Breast epithelium (tissue), 3 donors: ENCODE results near the gene DCLK3.

ENCODE experiments used
- POLR2A ChIP-seq: fragments of 450-650 bp; IDR thresholded peaks from one replicate; pipeline ENCODE4 v1.6.1; 2016; ENCODE audit warnings: antibody characterized with exemption, mild to moderate bottlenecking, moderate library complexity
- TF ChIP-seq, protein P1 (sequence below), 3 donors: fragments of 450-650 bp; IDR thresholded peaks; one replicate each; pipeline ENCODE4 v1.5.1; 2016 to 2017; ENCODE audit warnings: antibody characterized with exemption in 3 of 3, mild to moderate bottlenecking in 3 of 3, moderate library complexity in 3 of 3

DNA sequence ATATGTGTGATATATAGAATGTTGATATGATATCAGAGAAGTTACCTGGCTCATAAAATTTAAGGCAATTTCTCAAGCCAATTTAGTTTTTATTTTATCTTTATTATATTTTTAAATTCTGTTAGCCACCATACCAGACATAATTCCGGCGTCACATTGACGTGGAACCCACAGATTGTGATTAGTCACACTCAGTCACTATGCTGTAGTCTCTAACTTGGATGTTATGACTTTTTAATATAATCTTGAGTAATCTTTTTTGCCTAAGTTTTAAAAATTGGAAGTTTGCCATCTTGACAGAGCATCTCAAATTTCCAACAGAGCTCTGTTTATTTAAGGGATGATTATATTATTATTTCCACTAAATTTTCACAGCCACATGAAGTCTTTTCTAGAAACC is 9.7 kb upstream of the DCLK3 start:
- TF ChIP-seq, protein P1, sequence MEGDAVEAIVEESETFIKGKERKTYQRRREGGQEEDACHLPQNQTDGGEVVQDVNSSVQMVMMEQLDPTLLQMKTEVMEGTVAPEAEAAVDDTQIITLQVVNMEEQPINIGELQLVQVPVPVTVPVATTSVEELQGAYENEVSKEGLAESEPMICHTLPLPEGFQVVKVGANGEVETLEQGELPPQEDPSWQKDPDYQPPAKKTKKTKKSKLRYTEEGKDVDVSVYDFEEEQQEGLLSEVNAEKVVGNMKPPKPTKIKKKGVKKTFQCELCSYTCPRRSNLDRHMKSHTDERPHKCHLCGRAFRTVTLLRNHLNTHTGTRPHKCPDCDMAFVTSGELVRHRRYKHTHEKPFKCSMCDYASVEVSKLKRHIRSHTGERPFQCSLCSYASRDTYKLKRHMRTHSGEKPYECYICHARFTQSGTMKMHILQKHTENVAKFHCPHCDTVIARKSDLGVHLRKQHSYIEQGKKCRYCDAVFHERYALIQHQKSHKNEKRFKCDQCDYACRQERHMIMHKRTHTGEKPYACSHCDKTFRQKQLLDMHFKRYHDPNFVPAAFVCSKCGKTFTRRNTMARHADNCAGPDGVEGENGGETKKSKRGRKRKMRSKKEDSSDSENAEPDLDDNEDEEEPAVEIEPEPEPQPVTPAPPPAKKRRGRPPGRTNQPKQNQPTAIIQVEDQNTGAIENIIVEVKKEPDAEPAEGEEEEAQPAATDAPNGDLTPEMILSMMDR (IDR thresholded peaks at IDR 0.05): no peak
- TF ChIP-seq POLR2A: no peak
